ENCODE data around the gene GLE1. TPM values are rescaled to one million over a fixed set of nuclear protein-coding genes. Genes with fewer than 3 reads are reported as not detected.

GLE1 gene, protein sequence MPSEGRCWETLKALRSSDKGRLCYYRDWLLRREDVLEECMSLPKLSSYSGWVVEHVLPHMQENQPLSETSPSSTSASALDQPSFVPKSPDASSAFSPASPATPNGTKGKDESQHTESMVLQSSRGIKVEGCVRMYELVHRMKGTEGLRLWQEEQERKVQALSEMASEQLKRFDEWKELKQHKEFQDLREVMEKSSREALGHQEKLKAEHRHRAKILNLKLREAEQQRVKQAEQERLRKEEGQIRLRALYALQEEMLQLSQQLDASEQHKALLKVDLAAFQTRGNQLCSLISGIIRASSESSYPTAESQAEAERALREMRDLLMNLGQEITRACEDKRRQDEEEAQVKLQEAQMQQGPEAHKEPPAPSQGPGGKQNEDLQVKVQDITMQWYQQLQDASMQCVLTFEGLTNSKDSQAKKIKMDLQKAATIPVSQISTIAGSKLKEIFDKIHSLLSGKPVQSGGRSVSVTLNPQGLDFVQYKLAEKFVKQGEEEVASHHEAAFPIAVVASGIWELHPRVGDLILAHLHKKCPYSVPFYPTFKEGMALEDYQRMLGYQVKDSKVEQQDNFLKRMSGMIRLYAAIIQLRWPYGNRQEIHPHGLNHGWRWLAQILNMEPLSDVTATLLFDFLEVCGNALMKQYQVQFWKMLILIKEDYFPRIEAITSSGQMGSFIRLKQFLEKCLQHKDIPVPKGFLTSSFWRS
- 19.5 and 22.6 TPM in 2 replicates for total RNA-seq
- 13.3 and 15.1 TPM in 2 replicates for polyA plus RNA-seq

- TF ChIP-seq EZH2phosphoT487 (IDR thresholded peaks at IDR 0.05; ENCODE audit: low read depth, severe bottlenecking, unreplicated experiment): no peak
- TF ChIP-seq, protein P1, sequence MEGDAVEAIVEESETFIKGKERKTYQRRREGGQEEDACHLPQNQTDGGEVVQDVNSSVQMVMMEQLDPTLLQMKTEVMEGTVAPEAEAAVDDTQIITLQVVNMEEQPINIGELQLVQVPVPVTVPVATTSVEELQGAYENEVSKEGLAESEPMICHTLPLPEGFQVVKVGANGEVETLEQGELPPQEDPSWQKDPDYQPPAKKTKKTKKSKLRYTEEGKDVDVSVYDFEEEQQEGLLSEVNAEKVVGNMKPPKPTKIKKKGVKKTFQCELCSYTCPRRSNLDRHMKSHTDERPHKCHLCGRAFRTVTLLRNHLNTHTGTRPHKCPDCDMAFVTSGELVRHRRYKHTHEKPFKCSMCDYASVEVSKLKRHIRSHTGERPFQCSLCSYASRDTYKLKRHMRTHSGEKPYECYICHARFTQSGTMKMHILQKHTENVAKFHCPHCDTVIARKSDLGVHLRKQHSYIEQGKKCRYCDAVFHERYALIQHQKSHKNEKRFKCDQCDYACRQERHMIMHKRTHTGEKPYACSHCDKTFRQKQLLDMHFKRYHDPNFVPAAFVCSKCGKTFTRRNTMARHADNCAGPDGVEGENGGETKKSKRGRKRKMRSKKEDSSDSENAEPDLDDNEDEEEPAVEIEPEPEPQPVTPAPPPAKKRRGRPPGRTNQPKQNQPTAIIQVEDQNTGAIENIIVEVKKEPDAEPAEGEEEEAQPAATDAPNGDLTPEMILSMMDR (IDR thresholded peaks at IDR 0.05; ENCODE audit: poor library complexity): no peak
- TF ChIP-seq EZH2 (IDR thresholded peaks at IDR 0.05; ENCODE audit: borderline replicate concordance): no peak
- Histone ChIP-seq H3K4me2 (peak within 1 kb of the TSS; percentile 91), H3K36me3 (replicated peaks; ENCODE audit: insufficient read depth, low read depth) (no peaks in the 10 kb centered on the region)
Observed at GRCh38 chr9:128504485-128505413, at the start of gene GLE1. Gene GLE1, plus strand, starts transcription at chr9:128504719. Its CDS starts 87 bp downstream, at chr9:128504806.

GRCh38 chr9:128454991-128455390 lies 49.5 kb upstream of the GLE1 start:
- no peak overlapping the region for H2AFZ ChIP-seq
- no peak for DNase-seq (ENCODE audit: low spot score)
- 93% methylated on average over 14 of the region's 14 CpGs for WGBS (ENCODE audit: low lambda C conversion rate, missing lambda C conversion rate)
- no peak overlapping the region for H3K4me3 ChIP-seq
- H3K27me3 ChIP-seq: no peaks in the 10 kb centered on the region
- no peak overlapping the region for H3K4me2 ChIP-seq
- peaks cover 6% of the 10 kb centered on the region for H3K4me1 ChIP-seq (ENCODE audit: insufficient read depth)
- no peaks in the 10 kb centered on the region for H3K9me3 ChIP-seq (ENCODE audit: low read depth)
- H3K36me3 ChIP-seq (replicated peaks; ENCODE audit: insufficient read depth, low read depth): no peaks in the 10 kb centered on the region
- no peaks in the 10 kb centered on the region for H3K9me2 ChIP-seq (replicated peaks; ENCODE audit: insufficient read depth)
- TF ChIP-seq EZH2phosphoT487 (IDR thresholded peaks at IDR 0.05; ENCODE audit: low read depth, severe bottlenecking, unreplicated experiment) (no peak), EZH2 (IDR thresholded peaks at IDR 0.05; ENCODE audit: borderline replicate concordance) (no peak)
- TF ChIP-seq, protein P1 (IDR thresholded peaks at IDR 0.05; ENCODE audit: poor library complexity): no peak
- no peaks in the 10 kb centered on the region for H4K20me1 ChIP-seq (ENCODE audit: insufficient read depth, poor library complexity, severe bottlenecking)
- H3K27ac ChIP-seq: no peak overlapping the region
- peaks cover 12% of the 10 kb centered on the region for H3K79me2 ChIP-seq

More at GRCh38 chr9:128504485-128505413, at the start of gene GLE1:
- WGBS (ENCODE audit: low lambda C conversion rate, missing lambda C conversion rate): under 1% methylated on average over 61 of the region's 64 CpGs
- Histone ChIP-seq H2AFZ (peak within 1 kb of the TSS; percentile 82), H3K4me1 (ENCODE audit: insufficient read depth) (peaks cover 17% of the 10 kb centered on the region), H3K27ac (peak within 1 kb of the TSS; percentile 68), H4K20me1 (ENCODE audit: insufficient read depth, poor library complexity, severe bottlenecking) (peaks cover 14% of the 10 kb centered on the region), H3K27me3 (no peaks in the 10 kb centered on the region), H3K79me2 (peaks cover 25% of the 10 kb centered on the region), H3K9me2 (replicated peaks; ENCODE audit: insufficient read depth) (no peaks in the 10 kb centered on the region), H3K4me3 (peak within 1 kb of the TSS; percentile 78), H3K9me3 (ENCODE audit: low read depth) (no peaks in the 10 kb centered on the region)
- peak; percentile 98 for DNase-seq (ENCODE audit: low spot score)

GRCh38 chr9:128455849-128456612 lies 48.5 kb upstream of the GLE1 start, which contains the start of gene ODF2:
Gene ODF2, plus strand, starts transcription at chr9:128456006. Its CDS starts 86 bp downstream, at chr9:128456092.
- Histone ChIP-seq H3K4me1 (ENCODE audit: insufficient read depth) (peaks cover 6% of the 10 kb centered on the region), H4K20me1 (ENCODE audit: insufficient read depth, poor library complexity, severe bottlenecking) (no peaks in the 10 kb centered on the region), H3K4me3 (peak within 1 kb of the TSS; percentile 63), H3K4me2 (peak within 1 kb of the TSS; percentile 94), H3K79me2 (peaks cover 12% of the 10 kb centered on the region), H2AFZ (peak within 1 kb of the TSS; percentile 86), H3K9me3 (ENCODE audit: low read depth) (no peaks in the 10 kb centered on the region), H3K27ac (peak within 1 kb of the TSS; percentile 86), H3K9me2 (replicated peaks; ENCODE audit: insufficient read depth) (no peaks in the 10 kb centered on the region), H3K27me3 (no peaks in the 10 kb centered on the region), H3K36me3 (replicated peaks; ENCODE audit: insufficient read depth, low read depth) (no peaks in the 10 kb centered on the region)
- TF ChIP-seq EZH2phosphoT487 (IDR thresholded peaks at IDR 0.05; ENCODE audit: low read depth, severe bottlenecking, unreplicated experiment) (no peak), EZH2 (IDR thresholded peaks at IDR 0.05; ENCODE audit: borderline replicate concordance) (no peak)
- TF ChIP-seq, protein P1 (IDR thresholded peaks at IDR 0.05; ENCODE audit: poor library complexity): no peak
- peak; percentile 98 for DNase-seq (ENCODE audit: low spot score)
- 2% methylated on average over 21 of the region's 82 CpGs for WGBS (ENCODE audit: low lambda C conversion rate, missing lambda C conversion rate)
